Astrocyte (in vitro differentiated cells and primary cell): ENCODE measurements around the gene PRDM2.

Experiments used
- EZH2 ChIP-seq: IDR thresholded peaks from 2 replicates; pipeline ENCODE4 v1.6.1; 2012; ENCODE audit warnings: mild to moderate bottlenecking, low read length, inconsistent platforms; ENCODE audit not compliant: insufficient read depth
- TF ChIP-seq, protein P1 (sequence below): IDR thresholded peaks from 2 replicates; pipeline ENCODE4 v1.5.1; 2011; ENCODE audit warnings: low read depth, mild to moderate bottlenecking, inconsistent platforms, low read length, moderate library complexity; ENCODE audit not compliant: insufficient read depth

DNA sequence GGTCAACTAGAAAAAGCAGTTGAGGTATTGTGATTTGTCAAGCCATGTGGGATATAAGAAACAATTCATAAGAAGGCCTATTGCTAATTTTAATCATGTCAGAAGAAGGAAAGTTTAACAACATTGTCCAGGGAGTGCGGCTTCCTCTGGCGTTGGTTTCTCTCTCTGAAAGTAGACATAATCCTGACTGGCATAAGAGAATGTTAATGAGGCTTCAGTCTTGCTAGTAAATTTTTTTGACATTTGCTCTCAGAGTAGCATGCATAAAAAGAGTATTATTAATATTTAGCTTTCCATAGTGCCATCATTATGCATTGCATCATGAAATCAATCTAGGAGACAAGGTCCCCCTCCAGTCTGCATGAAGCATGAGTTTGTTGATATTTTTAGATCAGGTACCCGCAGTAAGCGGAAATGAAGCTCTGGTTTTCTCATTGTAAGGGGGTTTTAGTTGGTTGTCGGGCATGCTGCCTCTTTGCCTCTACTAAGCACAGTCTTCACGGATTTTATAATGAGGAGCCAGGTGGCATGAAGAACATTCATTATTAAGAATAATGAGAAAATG is 12.8 kb upstream of the PRDM2 start:
- TF ChIP-seq, protein P1, sequence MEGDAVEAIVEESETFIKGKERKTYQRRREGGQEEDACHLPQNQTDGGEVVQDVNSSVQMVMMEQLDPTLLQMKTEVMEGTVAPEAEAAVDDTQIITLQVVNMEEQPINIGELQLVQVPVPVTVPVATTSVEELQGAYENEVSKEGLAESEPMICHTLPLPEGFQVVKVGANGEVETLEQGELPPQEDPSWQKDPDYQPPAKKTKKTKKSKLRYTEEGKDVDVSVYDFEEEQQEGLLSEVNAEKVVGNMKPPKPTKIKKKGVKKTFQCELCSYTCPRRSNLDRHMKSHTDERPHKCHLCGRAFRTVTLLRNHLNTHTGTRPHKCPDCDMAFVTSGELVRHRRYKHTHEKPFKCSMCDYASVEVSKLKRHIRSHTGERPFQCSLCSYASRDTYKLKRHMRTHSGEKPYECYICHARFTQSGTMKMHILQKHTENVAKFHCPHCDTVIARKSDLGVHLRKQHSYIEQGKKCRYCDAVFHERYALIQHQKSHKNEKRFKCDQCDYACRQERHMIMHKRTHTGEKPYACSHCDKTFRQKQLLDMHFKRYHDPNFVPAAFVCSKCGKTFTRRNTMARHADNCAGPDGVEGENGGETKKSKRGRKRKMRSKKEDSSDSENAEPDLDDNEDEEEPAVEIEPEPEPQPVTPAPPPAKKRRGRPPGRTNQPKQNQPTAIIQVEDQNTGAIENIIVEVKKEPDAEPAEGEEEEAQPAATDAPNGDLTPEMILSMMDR: no peak
- TF ChIP-seq EZH2: no peak
